Measurements from ENCODE around the gene MACROD2.

Gene MACROD2

GRCh38 chr20:14785065-14785743, 789.9 kb downstream of the MACROD2 start:
- DNase-seq, result no peak

DNA sequence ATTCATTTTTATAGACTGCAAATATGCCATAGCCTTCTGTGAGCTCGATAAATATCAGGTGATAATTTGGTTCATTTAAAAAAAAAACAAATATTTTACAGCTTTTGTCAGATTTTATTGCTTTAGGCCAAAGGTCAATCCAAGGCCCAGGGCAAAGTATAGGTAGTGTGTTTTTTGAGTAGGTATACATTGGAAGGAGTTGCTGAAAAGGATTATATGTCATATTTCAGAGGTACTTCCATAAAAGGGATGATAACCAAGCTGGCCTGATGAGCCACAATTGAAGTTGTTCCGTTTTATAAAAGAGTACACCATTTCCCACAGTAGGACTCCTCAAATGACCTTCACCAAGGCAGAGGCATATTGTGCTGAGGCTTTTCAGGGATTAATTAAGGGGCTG, 794.9 kb downstream of the MACROD2 start:
- no peak for DNase-seq

- DNase-seq, result no peak
Measured at GRCh38 chr20:14790771-14791620, 795.7 kb downstream of the MACROD2 start.

DNA sequence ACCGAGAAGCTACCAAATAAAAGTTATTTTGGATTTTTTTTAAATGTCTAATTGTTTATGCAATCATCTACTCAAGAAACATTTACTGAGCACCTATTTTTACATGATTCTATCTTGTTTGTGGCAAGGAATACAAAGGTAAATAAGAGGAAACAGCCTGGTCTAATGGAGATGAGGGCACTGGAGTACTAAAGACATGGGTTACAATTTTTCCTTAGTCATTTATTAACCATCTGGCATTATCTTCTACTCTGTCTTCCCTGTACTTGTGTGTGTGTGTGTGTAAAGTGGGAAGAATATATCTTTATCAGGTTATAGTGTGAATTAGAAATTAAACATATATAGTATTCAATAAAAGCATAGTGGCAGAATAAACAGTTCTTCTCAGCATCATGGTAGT, 797.6 kb downstream of the MACROD2 start:
- DNase-seq, result no peak

- DNase-seq, result no peak
Measured at GRCh38 chr20:14799545-14800216, 804.4 kb downstream of the MACROD2 start.

- no peak for DNase-seq
Measured at GRCh38 chr20:14800707-14801425, 805.5 kb downstream of the MACROD2 start.

GRCh38 chr20:14801591-14802325, 806.4 kb downstream of the MACROD2 start:
- no peak for DNase-seq

DNA sequence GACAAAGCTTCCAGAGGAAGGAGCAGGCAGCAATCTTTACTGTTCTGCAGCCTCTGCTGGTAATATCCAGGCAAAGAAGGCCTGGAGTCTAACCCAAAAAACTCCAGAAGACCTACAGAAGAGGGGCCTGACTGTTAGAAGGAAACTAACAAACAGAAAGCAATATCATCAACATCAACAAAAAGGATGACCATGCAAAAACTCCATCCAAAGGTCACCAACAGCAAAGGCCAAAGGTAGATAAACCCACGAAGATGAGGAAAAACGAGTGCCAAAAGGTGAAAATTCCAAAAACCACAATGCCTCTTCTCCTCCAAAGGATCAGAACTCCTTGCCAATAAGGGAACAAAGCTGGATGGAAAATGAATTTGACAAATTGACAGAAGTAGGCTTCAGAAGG, 811.9 kb downstream of the MACROD2 start:
- no peak for DNase-seq

DNA sequence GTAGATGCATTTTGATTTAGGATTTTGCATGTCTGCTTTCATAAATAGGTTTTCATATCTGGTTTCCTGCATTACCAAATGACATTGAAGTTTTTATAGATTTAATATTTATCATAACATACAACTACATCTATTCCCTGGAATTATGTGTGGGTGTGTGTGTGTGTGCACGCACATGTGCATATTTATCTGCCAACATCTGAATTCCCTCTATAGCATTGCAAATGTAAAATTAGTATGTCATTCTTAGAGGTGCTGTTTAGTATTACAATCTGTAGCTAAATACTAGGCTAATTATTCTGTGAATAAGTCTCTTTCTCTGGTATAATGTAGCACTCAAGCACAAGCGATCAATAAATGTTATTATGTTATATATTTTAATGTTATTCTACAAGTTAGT, 820.0 kb downstream of the MACROD2 start:
- no peak for DNase-seq

GRCh38 chr20:14816471-14816870, 821.2 kb downstream of the MACROD2 start:
- DNase-seq, result no peak

DNA sequence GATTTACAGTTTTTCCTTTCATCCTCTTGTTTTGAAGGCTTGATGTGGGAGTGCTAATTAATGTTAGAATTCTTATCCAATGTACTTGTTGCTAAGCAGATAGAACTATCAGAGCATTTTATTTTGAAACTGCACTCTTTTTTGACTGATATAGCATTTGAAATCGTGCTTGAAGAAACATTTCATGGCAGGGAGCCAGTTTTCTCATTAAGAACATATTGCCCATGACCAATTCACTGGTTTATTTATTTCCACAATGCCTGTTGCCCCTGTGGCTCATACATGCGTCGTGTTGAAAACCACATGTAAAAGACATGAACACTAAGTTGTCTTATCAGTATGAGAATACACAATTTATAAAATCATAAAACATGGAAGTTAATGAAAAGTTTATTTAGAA, 821.8 kb downstream of the MACROD2 start:
- no peak for DNase-seq

DNA sequence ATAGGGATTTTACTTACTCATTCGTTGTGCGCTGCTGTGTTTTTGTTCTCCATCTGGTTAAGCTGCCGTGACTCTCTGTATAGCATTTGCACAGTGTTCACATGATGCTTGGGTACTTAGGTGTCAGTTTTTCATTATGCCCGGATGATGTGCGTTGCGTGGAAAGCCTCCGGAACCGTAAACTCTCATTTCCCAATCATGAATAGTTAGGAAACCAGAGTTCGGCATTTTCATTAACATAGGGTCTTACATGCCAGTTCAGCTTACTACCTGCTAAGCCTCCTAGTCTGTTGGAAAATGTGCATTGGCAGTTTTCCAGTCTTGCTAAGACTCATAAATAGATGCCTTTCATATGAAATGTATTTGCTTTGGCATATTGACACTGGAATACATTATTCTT, 825.5 kb downstream of the MACROD2 start:
- no peak for DNase-seq

DNA sequence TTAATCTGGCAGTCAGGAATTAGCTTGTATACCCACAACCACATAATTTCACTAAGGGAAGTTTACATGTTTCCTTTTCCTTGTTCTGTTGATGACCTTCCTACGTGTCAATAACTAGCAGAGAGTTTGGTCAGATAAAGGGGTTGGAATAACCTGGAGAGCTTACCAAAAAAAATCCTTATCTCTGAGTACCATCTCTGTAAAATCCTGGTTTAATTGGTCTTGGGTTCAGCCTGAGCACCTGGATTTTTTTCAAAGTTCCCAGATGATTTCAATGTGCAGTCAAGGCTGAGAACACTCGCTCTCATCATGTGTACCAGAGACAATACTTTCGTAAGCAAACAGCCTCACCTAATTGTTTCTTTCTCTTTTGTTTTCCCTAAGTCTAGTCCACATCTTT, 825.9 kb downstream of the MACROD2 start:
- no peak for DNase-seq

- DNase-seq, result no peak
Measured at GRCh38 chr20:14824996-14825395, 829.7 kb downstream of the MACROD2 start.

DNA sequence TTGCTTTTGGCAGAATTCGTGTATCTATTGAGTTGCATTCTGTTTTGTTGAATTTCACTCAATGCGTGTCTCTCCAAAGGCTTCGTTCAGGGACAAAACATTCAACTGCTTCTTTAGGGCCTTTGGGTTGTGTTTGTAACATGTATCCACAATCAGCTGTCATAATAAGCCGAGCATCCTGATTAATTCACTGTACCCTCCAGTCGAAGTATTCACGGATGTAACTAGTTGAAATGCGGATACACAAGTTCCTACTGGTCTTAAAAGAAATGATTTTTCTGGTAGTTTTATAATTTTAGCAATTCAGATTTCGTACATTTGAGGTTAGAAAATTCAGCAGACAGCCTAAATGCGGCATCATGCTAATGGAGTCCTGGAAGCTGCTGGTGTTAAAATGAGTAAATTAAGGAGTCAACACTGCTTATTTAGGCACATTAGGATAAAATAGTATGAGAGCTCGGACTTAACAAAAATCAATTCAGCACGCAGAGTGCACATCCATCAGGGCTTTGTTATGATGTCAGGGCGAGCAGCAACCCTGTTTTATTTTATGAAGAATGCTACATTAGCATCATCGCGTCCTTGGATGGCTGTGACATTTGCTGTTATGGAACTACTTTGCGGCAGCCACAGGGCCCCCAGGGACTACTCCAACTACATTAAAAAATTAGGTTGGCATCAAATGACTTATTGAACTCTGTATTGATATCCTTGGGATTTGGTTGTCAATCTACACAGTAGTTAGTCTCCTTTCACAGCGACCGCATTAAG, 831.4 kb downstream of the MACROD2 start:
- DNase-seq, result peak; percentile 67

GRCh38 chr20:14828459-14828858, 833.1 kb downstream of the MACROD2 start:
- no peak for DNase-seq

GRCh38 chr20:14829906-14830305, 834.6 kb downstream of the MACROD2 start:
- peak; percentile 22 for DNase-seq

DNA sequence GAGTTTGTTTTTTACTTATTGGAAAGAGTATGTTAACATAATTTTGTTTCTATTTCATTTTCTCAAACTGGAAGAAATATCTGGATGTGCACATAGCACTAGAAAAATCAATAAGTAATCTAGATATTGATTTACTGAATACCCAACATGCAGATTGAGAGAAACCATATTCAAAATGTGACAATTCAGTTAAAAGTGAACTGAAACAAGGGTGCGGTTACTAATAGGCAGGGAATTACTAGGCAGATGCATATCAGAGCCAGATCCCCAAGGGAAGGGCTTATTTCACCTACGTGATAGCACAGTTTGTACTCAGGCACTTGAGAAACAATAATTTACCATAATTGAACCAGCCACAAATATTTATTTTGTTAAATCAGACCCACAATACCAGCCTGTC, 835.1 kb downstream of the MACROD2 start:
- DNase-seq, result peak; percentile 85

DNA sequence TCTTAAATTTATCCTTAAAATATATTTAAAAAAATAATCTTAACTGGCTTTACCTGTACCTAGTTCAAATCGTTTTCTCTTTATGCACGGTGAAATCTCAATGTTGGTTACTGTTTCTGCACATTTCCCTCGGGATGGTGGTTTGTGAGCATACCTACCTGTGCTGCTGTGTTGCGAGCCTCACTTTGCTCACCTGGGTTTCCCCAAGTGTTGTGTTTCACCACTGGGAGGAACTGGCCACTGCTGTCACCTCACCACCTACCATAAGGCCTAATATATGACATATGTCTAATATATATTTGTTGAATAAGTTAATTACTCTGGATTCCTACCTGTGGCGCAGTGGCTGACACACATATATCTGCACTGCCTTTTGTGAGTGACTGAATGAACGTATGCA, 835.6 kb downstream of the MACROD2 start:
- no peak for DNase-seq

DNA sequence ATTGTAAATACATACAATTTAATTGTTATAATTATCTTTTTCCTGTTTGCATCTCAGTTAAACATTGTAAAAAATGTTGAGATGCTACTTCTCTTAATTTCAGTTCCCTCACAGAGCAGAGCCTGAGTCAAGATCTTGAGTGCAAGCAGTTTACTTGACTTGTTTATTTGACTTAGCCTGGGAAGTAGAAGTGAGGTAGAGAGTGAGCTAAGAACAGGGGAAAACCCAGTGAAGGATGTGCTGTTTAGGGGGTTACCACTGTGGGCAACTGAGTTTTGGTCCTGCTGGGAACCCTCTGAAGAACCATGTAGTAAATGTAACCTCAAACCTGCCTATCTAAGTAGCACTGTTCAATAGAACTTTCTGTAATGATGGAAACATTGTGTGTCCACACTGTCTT, 837.3 kb downstream of the MACROD2 start:
- no peak for DNase-seq

All from NCI-H1436 treated with DMSO at 0.1 percent for 48 hours (cell line).